ENCODE data around the gene CALD1. TPM values are rescaled to one million over a fixed set of nuclear protein-coding genes. Genes with fewer than 3 reads are reported as not detected.

CALD1 gene
- total RNA-seq, 1 experiment from 2014 or later: 147 TPM

DNA sequence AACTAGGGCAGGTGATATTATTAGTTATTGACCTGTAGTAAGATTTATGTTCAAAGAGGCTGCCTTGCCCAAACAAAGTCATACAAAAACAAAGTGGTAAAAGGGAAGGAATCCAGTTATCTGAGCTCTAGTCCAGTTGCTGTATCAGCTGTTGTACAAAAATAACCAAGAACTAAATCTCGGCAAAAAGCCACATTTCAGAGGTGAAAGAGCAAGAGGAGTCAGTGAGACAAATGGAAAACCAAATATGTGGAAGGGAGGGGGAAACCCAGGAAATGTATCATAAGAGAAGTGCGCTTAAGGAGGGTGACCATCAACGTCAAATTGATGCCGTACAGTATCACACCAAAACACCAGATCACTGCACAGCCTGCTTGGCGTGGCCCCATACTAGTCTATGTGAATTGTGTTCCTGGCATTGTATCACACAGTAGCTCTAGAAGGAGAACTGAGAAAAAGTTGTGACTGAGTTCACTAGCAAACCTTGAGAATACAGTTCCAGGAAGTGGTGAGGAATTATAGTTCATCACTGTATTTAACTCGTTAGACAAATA is 213.3 kb downstream of the CALD1 start (continued):
- TF ChIP-seq, protein P1, sequence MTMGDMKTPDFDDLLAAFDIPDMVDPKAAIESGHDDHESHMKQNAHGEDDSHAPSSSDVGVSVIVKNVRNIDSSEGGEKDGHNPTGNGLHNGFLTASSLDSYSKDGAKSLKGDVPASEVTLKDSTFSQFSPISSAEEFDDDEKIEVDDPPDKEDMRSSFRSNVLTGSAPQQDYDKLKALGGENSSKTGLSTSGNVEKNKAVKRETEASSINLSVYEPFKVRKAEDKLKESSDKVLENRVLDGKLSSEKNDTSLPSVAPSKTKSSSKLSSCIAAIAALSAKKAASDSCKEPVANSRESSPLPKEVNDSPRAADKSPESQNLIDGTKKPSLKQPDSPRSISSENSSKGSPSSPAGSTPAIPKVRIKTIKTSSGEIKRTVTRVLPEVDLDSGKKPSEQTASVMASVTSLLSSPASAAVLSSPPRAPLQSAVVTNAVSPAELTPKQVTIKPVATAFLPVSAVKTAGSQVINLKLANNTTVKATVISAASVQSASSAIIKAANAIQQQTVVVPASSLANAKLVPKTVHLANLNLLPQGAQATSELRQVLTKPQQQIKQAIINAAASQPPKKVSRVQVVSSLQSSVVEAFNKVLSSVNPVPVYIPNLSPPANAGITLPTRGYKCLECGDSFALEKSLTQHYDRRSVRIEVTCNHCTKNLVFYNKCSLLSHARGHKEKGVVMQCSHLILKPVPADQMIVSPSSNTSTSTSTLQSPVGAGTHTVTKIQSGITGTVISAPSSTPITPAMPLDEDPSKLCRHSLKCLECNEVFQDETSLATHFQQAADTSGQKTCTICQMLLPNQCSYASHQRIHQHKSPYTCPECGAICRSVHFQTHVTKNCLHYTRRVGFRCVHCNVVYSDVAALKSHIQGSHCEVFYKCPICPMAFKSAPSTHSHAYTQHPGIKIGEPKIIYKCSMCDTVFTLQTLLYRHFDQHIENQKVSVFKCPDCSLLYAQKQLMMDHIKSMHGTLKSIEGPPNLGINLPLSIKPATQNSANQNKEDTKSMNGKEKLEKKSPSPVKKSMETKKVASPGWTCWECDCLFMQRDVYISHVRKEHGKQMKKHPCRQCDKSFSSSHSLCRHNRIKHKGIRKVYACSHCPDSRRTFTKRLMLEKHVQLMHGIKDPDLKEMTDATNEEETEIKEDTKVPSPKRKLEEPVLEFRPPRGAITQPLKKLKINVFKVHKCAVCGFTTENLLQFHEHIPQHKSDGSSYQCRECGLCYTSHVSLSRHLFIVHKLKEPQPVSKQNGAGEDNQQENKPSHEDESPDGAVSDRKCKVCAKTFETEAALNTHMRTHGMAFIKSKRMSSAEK (CRISPR knock-in tag; IDR thresholded peaks at IDR 0.05; ENCODE audit: borderline replicate concordance): no peak

DNA sequence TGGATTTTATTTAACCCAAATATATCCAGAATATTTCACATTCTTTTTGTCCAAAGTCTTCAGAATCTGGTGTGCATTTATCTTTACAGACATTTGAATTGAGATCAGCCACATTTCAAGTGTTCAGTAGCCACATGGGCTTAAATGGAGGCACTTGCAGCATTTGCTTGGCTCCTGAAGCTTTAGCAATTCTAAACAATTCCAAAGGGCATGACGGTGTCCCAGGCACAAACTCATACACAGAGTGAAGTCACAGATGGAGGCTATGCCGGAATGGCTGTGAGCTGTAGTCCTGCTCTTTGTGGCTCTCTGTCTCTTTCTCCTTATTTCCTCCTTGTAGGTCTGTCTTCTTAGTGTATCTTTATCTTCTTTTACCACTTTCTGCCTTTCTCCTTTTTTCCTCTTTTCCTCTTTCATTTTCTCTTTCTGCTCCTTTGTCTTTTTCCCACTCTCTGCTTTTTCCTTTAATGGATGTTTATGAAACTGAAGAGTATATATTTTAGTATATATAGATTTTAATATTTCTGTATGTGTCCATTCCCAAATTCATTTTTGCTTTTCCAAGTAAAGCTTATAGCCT is 214.5 kb downstream of the CALD1 start:
- ChIA-PET POLR2A (no interaction called here), CTCF (no interaction called here)
- H3K4me1 Mint-ChIP-seq: peaks cover 3% of the 10 kb centered on the region; the same call in 1 of the 2 replicates
- no peaks in the 10 kb centered on the region; the same call in none of the 2 replicates for H3K36me3 Mint-ChIP-seq
- H3K9me3 Mint-ChIP-seq: no peaks in the 10 kb centered on the region
- DNase-seq (ENCODE audit: low spot score) (no peak), ATAC-seq (no peak)
- H3K4me3 Mint-ChIP-seq: no peak overlapping the region
- no peak overlapping the region for H3K27ac Mint-ChIP-seq
- no peaks in the 10 kb centered on the region for H3K27me3 Mint-ChIP-seq (ENCODE audit: low read depth)
- TF ChIP-seq TCF7 (CRISPR knock-in tag; IDR thresholded peaks at IDR 0.05; ENCODE audit: low read depth) (no peak), ZNF423 (CRISPR knock-in tag; IDR thresholded peaks at IDR 0.05) (no peak), TEAD1 (CRISPR knock-in tag; IDR thresholded peaks at IDR 0.05) (no peak), ETV6 (CRISPR knock-in tag; IDR thresholded peaks at IDR 0.05) (no peak), MYBL2 (CRISPR knock-in tag; IDR thresholded peaks at IDR 0.05) (no peak), NR1H2 (CRISPR knock-in tag; IDR thresholded peaks at IDR 0.05) (no peak), RELA (CRISPR knock-in tag; IDR thresholded peaks at IDR 0.05; ENCODE audit: borderline replicate concordance) (no peak), SP1 (CRISPR knock-in tag; conservative IDR thresholded peaks at IDR 0.05) (no peak), ZNF232 (CRISPR knock-in tag; IDR thresholded peaks at IDR 0.05) (no peak), NFATC4 (CRISPR knock-in tag; IDR thresholded peaks at IDR 0.05) (no peak)
- TF ChIP-seq, protein P2, sequence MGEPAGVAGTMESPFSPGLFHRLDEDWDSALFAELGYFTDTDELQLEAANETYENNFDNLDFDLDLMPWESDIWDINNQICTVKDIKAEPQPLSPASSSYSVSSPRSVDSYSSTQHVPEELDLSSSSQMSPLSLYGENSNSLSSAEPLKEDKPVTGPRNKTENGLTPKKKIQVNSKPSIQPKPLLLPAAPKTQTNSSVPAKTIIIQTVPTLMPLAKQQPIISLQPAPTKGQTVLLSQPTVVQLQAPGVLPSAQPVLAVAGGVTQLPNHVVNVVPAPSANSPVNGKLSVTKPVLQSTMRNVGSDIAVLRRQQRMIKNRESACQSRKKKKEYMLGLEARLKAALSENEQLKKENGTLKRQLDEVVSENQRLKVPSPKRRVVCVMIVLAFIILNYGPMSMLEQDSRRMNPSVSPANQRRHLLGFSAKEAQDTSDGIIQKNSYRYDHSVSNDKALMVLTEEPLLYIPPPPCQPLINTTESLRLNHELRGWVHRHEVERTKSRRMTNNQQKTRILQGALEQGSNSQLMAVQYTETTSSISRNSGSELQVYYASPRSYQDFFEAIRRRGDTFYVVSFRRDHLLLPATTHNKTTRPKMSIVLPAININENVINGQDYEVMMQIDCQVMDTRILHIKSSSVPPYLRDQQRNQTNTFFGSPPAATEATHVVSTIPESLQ (CRISPR knock-in tag; IDR thresholded peaks at IDR 0.05): no peak
- TF ChIP-seq, protein P3, sequence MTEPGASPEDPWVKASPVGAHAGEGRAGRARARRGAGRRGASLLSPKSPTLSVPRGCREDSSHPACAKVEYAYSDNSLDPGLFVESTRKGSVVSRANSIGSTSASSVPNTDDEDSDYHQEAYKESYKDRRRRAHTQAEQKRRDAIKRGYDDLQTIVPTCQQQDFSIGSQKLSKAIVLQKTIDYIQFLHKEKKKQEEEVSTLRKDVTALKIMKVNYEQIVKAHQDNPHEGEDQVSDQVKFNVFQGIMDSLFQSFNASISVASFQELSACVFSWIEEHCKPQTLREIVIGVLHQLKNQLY (CRISPR knock-in tag; IDR thresholded peaks at IDR 0.05): no peak
- TF ChIP-seq, protein P4, sequence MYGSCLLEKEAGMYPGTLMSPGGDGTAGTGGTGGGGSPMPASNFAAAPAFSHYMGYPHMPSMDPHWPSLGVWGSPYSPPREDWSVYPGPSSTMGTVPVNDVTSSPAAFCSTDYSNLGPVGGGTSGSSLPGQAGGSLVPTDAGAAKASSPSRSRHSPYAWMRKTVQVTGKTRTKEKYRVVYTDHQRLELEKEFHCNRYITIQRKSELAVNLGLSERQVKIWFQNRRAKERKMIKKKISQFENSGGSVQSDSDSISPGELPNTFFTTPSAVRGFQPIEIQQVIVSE (CRISPR knock-in tag; IDR thresholded peaks at IDR 0.05; ENCODE audit: borderline replicate concordance): no peak
- TF ChIP-seq, protein P5, sequence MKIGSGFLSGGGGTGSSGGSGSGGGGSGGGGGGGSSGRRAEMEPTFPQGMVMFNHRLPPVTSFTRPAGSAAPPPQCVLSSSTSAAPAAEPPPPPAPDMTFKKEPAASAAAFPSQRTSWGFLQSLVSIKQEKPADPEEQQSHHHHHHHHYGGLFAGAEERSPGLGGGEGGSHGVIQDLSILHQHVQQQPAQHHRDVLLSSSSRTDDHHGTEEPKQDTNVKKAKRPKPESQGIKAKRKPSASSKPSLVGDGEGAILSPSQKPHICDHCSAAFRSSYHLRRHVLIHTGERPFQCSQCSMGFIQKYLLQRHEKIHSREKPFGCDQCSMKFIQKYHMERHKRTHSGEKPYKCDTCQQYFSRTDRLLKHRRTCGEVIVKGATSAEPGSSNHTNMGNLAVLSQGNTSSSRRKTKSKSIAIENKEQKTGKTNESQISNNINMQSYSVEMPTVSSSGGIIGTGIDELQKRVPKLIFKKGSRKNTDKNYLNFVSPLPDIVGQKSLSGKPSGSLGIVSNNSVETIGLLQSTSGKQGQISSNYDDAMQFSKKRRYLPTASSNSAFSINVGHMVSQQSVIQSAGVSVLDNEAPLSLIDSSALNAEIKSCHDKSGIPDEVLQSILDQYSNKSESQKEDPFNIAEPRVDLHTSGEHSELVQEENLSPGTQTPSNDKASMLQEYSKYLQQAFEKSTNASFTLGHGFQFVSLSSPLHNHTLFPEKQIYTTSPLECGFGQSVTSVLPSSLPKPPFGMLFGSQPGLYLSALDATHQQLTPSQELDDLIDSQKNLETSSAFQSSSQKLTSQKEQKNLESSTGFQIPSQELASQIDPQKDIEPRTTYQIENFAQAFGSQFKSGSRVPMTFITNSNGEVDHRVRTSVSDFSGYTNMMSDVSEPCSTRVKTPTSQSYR (CRISPR knock-in tag; IDR thresholded peaks at IDR 0.05): no peak

Measured in WTC11 (cell line).